OCI-LY7 (cell line): ENCODE data around the gene PTX4.

Experiments used
- CTCF ChIP-seq: fragments of 200-600 bp; sonication (generic); conservative IDR thresholded peaks from 2 replicates; pipeline ENCODE4 v1.5.1; 2014; ENCODE audit warnings: mild to moderate bottlenecking, antibody characterized with exemption, low read length, moderate library complexity, mixed read lengths
- EZH2phosphoT487 ChIP-seq: fragments of 200-600 bp; sonication (generic); IDR thresholded peaks from 2 replicates; pipeline ENCODE4 v1.6.1; 2018; ENCODE audit warnings: low read depth, borderline replicate concordance, mild to moderate bottlenecking, mixed run types, antibody characterized with exemption, low read length, moderate library complexity, mixed read lengths

GRCh38 chr16:1442697-1443096, 46.0 kb downstream of the PTX4 start:
- TF ChIP-seq CTCF (no peak), EZH2phosphoT487 (no peak)
